ENCODE results near the gene CFAP45. TPM values are rescaled to one million over a fixed set of nuclear protein-coding genes. Genes with fewer than 3 reads are reported as not detected.

CFAP45 gene
- total RNA-seq, 6 experiments from 2014 or later = not detected

GRCh38 chr1:159849626-159850366, 50.2 kb downstream of the CFAP45 start:
- no peak for ATAC-seq
- intact Hi-C loops (cut with DNase I) = no loop called here
- Histone ChIP-seq H3K27ac (no peak overlapping the region), H3K36me3 (no peaks in the 10 kb centered on the region), H3K27me3 (no peaks in the 10 kb centered on the region), H3K9me3 (no peaks in the 10 kb centered on the region), H3K4me3 (no peak overlapping the region), H3K4me1 (no peaks in the 10 kb centered on the region)
- DNase-seq = no peak
- TF ChIP-seq CTCF (IDR thresholded peaks at IDR 0.05) (no peak), POLR2A (IDR thresholded peaks at IDR 0.05) (no peak)
- 44% methylated on average over 2 of the region's 2 CpGs for WGBS (ENCODE audit: insufficient coverage, low coverage, low lambda C conversion rate, missing lambda C conversion rate)

- H3K27me3 ChIP-seq = no peaks in the 10 kb centered on the region
- H3K4me1 ChIP-seq = no peaks in the 10 kb centered on the region
- DNase-seq (no peak), ATAC-seq (no peak)
- WGBS (ENCODE audit: insufficient coverage, low coverage, low lambda C conversion rate, missing lambda C conversion rate) = 63% methylated on average over 3 of the region's 3 CpGs
- no peaks in the 10 kb centered on the region for H3K9me3 ChIP-seq
- no peak overlapping the region for H3K4me3 ChIP-seq
- no peak overlapping the region for H3K27ac ChIP-seq
- TF ChIP-seq CTCF (IDR thresholded peaks at IDR 0.05) (no peak), POLR2A (IDR thresholded peaks at IDR 0.05) (no peak)
- H3K36me3 ChIP-seq = no peaks in the 10 kb centered on the region
- intact Hi-C loops (cut with DNase I) = no loop called here
Observed at GRCh38 chr1:159848326-159848725, 51.6 kb downstream of the CFAP45 start.

GRCh38 chr1:159847231-159847630, 52.7 kb downstream of the CFAP45 start:
- Histone ChIP-seq H3K4me3 (no peak overlapping the region), H3K4me1 (no peaks in the 10 kb centered on the region), H3K27me3 (no peaks in the 10 kb centered on the region), H3K36me3 (no peaks in the 10 kb centered on the region), H3K9me3 (no peaks in the 10 kb centered on the region), H3K27ac (no peak overlapping the region)
- intact Hi-C loops (cut with DNase I) = no loop called here
- no peak for TF ChIP-seq POLR2A (IDR thresholded peaks at IDR 0.05)
- no peak for TF ChIP-seq CTCF (IDR thresholded peaks at IDR 0.05)
- DNase-seq = no peak
- no CpG with 5 or more reads among the region's 4 CpGs for WGBS (ENCODE audit: insufficient coverage, low coverage, low lambda C conversion rate, missing lambda C conversion rate)
- ATAC-seq = peak in 1 of 4 donors; percentile 15

GRCh38 chr1:159845751-159846629, 54.0 kb downstream of the CFAP45 start:
- H3K27me3 ChIP-seq = no peaks in the 10 kb centered on the region
- H3K4me3 ChIP-seq = no peak overlapping the region
- no peaks in the 10 kb centered on the region for H3K4me1 ChIP-seq
- intact Hi-C loops (cut with DNase I) = no loop called here
- no peak for DNase-seq
- no peaks in the 10 kb centered on the region for H3K36me3 ChIP-seq
- WGBS (ENCODE audit: insufficient coverage, low coverage, low lambda C conversion rate, missing lambda C conversion rate) = 51% methylated on average over 10 of the region's 13 CpGs
- no peak overlapping the region for H3K27ac ChIP-seq
- ATAC-seq = peak; percentile 27 to 83 (median 70)
- no peak for TF ChIP-seq POLR2A (IDR thresholded peaks at IDR 0.05)
- peak in 2 of 4 donors; percentile 5 to 7 for TF ChIP-seq CTCF (IDR thresholded peaks at IDR 0.05)
- H3K9me3 ChIP-seq = no peaks in the 10 kb centered on the region

Data from right lobe of liver (tissue), 6 donors.